GM21367 (cell line): ENCODE measurements around the gene PERP.
"Not testable (repeated sequence)": the region's sequence is repeated elsewhere in the genome, so short reads cannot be mapped to it uniquely, and the experiment has no call there.

Source experiments
- ATAC-seq: cut with Tn5 transposase; IDR thresholded peaks from one replicate; pipeline ENCODE4 v1.9.1; 2021; ENCODE audit not compliant: unreplicated experiment

PERP gene

GRCh38 chr6:138107078-138107751, at the start of gene PERP:
TSS of gene PERP (minus strand) at chr6:138107419. CDS start at chr6:138107340, 79 bp downstream.
- peak; percentile 46 for ATAC-seq

- no peak for ATAC-seq
Measured at GRCh38 chr6:138155443-138155842, 48.2 kb upstream of the PERP start.

GRCh38 chr6:138146544-138146943, 39.3 kb upstream of the PERP start:
- no peak for ATAC-seq

- ATAC-seq: peak; percentile 91
Measured at GRCh38 chr6:138145402-138145801, 38.2 kb upstream of the PERP start.

GRCh38 chr6:138142806-138143205, 35.6 kb upstream of the PERP start:
- no peak for ATAC-seq

GRCh38 chr6:138129190-138129589, 22.0 kb upstream of the PERP start:
- no peak for ATAC-seq

GRCh38 chr6:138128096-138128495, 20.9 kb upstream of the PERP start:
- no peak for ATAC-seq

- no peak for ATAC-seq
Measured at GRCh38 chr6:138124096-138124495, 16.9 kb upstream of the PERP start.

- ATAC-seq: no peak
Measured at GRCh38 chr6:138119976-138120375, 12.8 kb upstream of the PERP start.

GRCh38 chr6:138119229-138119628, 12.0 kb upstream of the PERP start:
- not testable (repeated sequence) for ATAC-seq

- no peak for ATAC-seq
Measured at GRCh38 chr6:138117376-138117914, 10.2 kb upstream of the PERP start.

GRCh38 chr6:138116661-138116999, 9.4 kb upstream of the PERP start:
- no peak for ATAC-seq

GRCh38 chr6:138115877-138116660, 8.8 kb upstream of the PERP start:
- ATAC-seq: peak; percentile 66

GRCh38 chr6:138115201-138115600, 8.0 kb upstream of the PERP start:
- no peak for ATAC-seq

GRCh38 chr6:138113588-138114210, 6.5 kb upstream of the PERP start:
- no peak for ATAC-seq

GRCh38 chr6:138110229-138110628, 3.0 kb upstream of the PERP start:
- ATAC-seq: no peak

GRCh38 chr6:138109042-138109997, 2.1 kb upstream of the PERP start:
- ATAC-seq: peak; percentile 56

- ATAC-seq: no peak
Measured at GRCh38 chr6:138107752-138108592, 753 bp upstream of the PERP start.

GRCh38 chr6:138106665-138107077, 548 bp downstream of the PERP start:
- ATAC-seq: no peak
